Measurements from ENCODE around the gene CLRN2. TPM values are rescaled to one million over a fixed set of nuclear protein-coding genes. Genes with fewer than 3 reads are reported as not detected.

The CLRN2 gene
- total RNA-seq, 1 experiment from 2014 or later: not detected

DNA sequence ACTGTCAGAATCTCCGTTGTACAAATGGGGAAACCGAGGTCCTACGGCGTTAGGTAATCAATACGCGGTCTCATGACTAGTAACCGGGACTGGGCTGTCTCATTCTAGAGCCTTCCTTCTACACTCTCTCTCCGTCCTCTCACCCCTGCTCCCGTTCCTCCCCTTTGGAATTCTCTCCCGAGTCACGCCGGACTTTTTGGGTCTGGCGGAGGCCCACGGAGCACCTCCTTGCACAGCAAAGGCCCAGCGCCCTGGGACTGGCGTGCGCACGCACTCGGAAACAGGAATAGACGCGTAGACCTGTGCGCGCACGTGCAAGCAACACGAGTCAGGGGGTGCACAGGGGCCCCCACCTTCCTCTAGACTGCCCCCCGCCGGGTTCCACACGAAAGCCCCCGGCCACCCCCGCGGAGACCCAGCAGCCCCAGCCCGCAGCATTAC is 3.4 kb upstream of the CLRN2 start:
- H3K23ac ChIP-seq (ENCODE audit: insufficient read length, low read depth, low read length): no peak overlapping the region
- H3K4me1 ChIP-seq (ENCODE audit: insufficient read depth, low read length): no peaks in the 10 kb centered on the region
- no peak overlapping the region for H3K56ac ChIP-seq (ENCODE audit: insufficient read length, low read depth, low read length)
- no peak overlapping the region for H2BK15ac ChIP-seq (ENCODE audit: low read depth, low read length)
- H3T11ph ChIP-seq (ENCODE audit: low read length): no peak overlapping the region
- H4K91ac ChIP-seq (ENCODE audit: insufficient read length, low read depth, low read length): no peak overlapping the region
- peak overlapping the region; percentile 69 for H3K4me2 ChIP-seq (ENCODE audit: insufficient read depth, insufficient read length, low read length)
- no peak for DNase-seq
- no peak overlapping the region for H3K14ac ChIP-seq (ENCODE audit: insufficient read depth, low read length)
- no peaks in the 10 kb centered on the region for H3K79me2 ChIP-seq (ENCODE audit: insufficient read depth, low read length)
- Mint-ChIP-seq H3K9me3 (no peaks in the 10 kb centered on the region; a peak in 1 of 5 replicates), H3K4me1 (peaks cover 33% of the 10 kb centered on the region in 2 experiments), H3K4me3 (peak overlapping the region; percentile 88 to 90), H3K36me3 (ENCODE audit: insufficient read depth in 1 of 3, low read depth in 3 of 3) (peaks cover 0 to 18% (median 5%) of the 10 kb centered on the region in 3 experiments; a peak in 5 of 7 replicates), H3K27me3 (ENCODE audit: low read depth) (peaks cover 53% of the 10 kb centered on the region), H3K27ac (no peak overlapping the region)
- TF ChIP-seq, protein P1, sequence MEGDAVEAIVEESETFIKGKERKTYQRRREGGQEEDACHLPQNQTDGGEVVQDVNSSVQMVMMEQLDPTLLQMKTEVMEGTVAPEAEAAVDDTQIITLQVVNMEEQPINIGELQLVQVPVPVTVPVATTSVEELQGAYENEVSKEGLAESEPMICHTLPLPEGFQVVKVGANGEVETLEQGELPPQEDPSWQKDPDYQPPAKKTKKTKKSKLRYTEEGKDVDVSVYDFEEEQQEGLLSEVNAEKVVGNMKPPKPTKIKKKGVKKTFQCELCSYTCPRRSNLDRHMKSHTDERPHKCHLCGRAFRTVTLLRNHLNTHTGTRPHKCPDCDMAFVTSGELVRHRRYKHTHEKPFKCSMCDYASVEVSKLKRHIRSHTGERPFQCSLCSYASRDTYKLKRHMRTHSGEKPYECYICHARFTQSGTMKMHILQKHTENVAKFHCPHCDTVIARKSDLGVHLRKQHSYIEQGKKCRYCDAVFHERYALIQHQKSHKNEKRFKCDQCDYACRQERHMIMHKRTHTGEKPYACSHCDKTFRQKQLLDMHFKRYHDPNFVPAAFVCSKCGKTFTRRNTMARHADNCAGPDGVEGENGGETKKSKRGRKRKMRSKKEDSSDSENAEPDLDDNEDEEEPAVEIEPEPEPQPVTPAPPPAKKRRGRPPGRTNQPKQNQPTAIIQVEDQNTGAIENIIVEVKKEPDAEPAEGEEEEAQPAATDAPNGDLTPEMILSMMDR (conservative IDR thresholded peaks at IDR 0.05): no peak
- H2BK5ac ChIP-seq (ENCODE audit: insufficient read length, low read length): no peak overlapping the region
- peaks cover 12% of the 10 kb centered on the region for H3K23me2 ChIP-seq (ENCODE audit: insufficient read length, low read depth, low read length, poor library complexity, severe bottlenecking)
- no peak overlapping the region for H2BK12ac ChIP-seq (ENCODE audit: insufficient read length, low read depth, low read length)
- H4K20me1 ChIP-seq (ENCODE audit: control insufficient read depth, insufficient read depth, insufficient read length): no peaks in the 10 kb centered on the region
- no peak overlapping the region for H3K27ac ChIP-seq (ENCODE audit: insufficient read length, low read depth, low read length)
- WGBS (ENCODE audit: extremely low coverage, insufficient read length, low lambda C conversion rate): no CpG with 5 or more reads among the region's 32 CpGs
- H2AK5ac ChIP-seq (ENCODE audit: insufficient read length, low read length): no peak overlapping the region
- no peak overlapping the region for H4K5ac ChIP-seq (ENCODE audit: insufficient read length, low read depth, low read length)
- H2AFZ ChIP-seq (ENCODE audit: low read length): no peak overlapping the region
- no peaks in the 10 kb centered on the region for H3K9me3 ChIP-seq (ENCODE audit: control insufficient read depth, low read depth, low read length)
- no peak overlapping the region for H3K4ac ChIP-seq (ENCODE audit: low read depth, low read length)
- H3K9ac ChIP-seq (ENCODE audit: extremely low read depth, insufficient read length, low read length): peak overlapping the region; percentile 62
- no peak overlapping the region for H2BK120ac ChIP-seq (ENCODE audit: low read depth, low read length, poor library complexity, severe bottlenecking)
- H3K27me3 ChIP-seq (ENCODE audit: insufficient read depth, low read length): no peaks in the 10 kb centered on the region
- no peak overlapping the region for H2BK20ac ChIP-seq (ENCODE audit: low read depth, low read length, poor library complexity, severe bottlenecking)
- no peak overlapping the region for H3K18ac ChIP-seq (ENCODE audit: insufficient read length, low read depth, low read length)
- no peaks in the 10 kb centered on the region for H3K79me1 ChIP-seq (ENCODE audit: insufficient read depth, low read depth, low read length, poor library complexity, severe bottlenecking)
- H4K8ac ChIP-seq (replicated peaks; ENCODE audit: insufficient read length, low read depth, low read length): no peak overlapping the region

All from H9 (cell line).